Effector memory CD8-positive, alpha-beta T cell (primary cell): ENCODE results near the gene CALML6.
A peak's percentile ranks its signal among the peaks of the same experiment; 100 is the strongest.

Experiments used
- ATAC-seq: fragments of 150-1000 bp; cut with Tn5 transposase; replicated peaks from 2 replicates; pipeline ENCODE4 v1.10.0; 2021; ENCODE audit warnings: mild to moderate bottlenecking, moderate library complexity
- DNase-seq, 3 experiments: peaks; one replicate each; pipeline ENCODE4 v3.0.0; 2021
- H3K27ac Mint-ChIP-seq, 2 donors: one replicate each; pipeline ENCODE4 v1.8.0; 2022; ENCODE audit warnings: mild to moderate bottlenecking in 2 of 2, mixed read lengths in 2 of 2, moderate library complexity in 2 of 2
- H3K27me3 Mint-ChIP-seq, 2 donors: one replicate each; pipeline ENCODE4 v1.8.0; 2022; ENCODE audit warnings: mixed read lengths in 2 of 2
- H3K36me3 Mint-ChIP-seq: one replicate; pipeline ENCODE4 v1.8.0; 2022; ENCODE audit warnings: mild to moderate bottlenecking, moderate library complexity, mixed read lengths; ENCODE audit not compliant: insufficient read depth
- H3K4me1 Mint-ChIP-seq, 2 donors: one replicate each; pipeline ENCODE4 v1.8.0; 2022; ENCODE audit warnings: low read depth in 2 of 2, mixed read lengths in 2 of 2
- H3K4me3 Mint-ChIP-seq, 2 donors: one replicate each; pipeline ENCODE4 v1.8.0; 2022; ENCODE audit warnings: mild to moderate bottlenecking in 2 of 2, mixed read lengths in 2 of 2, moderate library complexity in 2 of 2
- H3K9me3 Mint-ChIP-seq, 2 donors: one replicate each; pipeline ENCODE4 v1.8.0; 2022; ENCODE audit warnings: mixed read lengths in 2 of 2

Gene CALML6

GRCh38 chr1:1941868-1942752, 27.1 kb downstream of the CALML6 start:
- peaks cover 5 to 6% of the 10 kb centered on the region in 2 donors for H3K4me1 Mint-ChIP-seq
- H3K27ac Mint-ChIP-seq, result no peak overlapping the region
- ATAC-seq (no peak), DNase-seq (no peak)
- peaks cover 0 to 19% of the 10 kb centered on the region in 2 donors for H3K27me3 Mint-ChIP-seq
- no peak overlapping the region for H3K4me3 Mint-ChIP-seq
- no peaks in the 10 kb centered on the region for H3K9me3 Mint-ChIP-seq
- H3K36me3 Mint-ChIP-seq, result no peaks in the 10 kb centered on the region

- peaks cover 0 to 24% of the 10 kb centered on the region in 2 donors for H3K27me3 Mint-ChIP-seq
- ATAC-seq, result no peak
- no peaks in the 10 kb centered on the region for H3K9me3 Mint-ChIP-seq
- H3K27ac Mint-ChIP-seq, result no peak overlapping the region
- no peaks in the 10 kb centered on the region for H3K36me3 Mint-ChIP-seq
- no peak overlapping the region for H3K4me3 Mint-ChIP-seq
- no peak for DNase-seq
- peaks cover 5 to 6% of the 10 kb centered on the region in 2 donors for H3K4me1 Mint-ChIP-seq
These were observed 27.9 kb downstream of the CALML6 start for GRCh38 chr1:1942753-1943656.

GRCh38 chr1:1943834-1944570, 28.9 kb downstream of the CALML6 start:
- DNase-seq (peak; percentile 35 to 63 (median 41)), ATAC-seq (peak; percentile 95)
- peaks cover 5 to 6% of the 10 kb centered on the region in 2 donors for H3K4me1 Mint-ChIP-seq
- no peaks in the 10 kb centered on the region for H3K9me3 Mint-ChIP-seq
- H3K27me3 Mint-ChIP-seq, result peaks cover 0 to 27% of the 10 kb centered on the region in 2 donors
- H3K4me3 Mint-ChIP-seq, result peak overlapping the region in 1 of 2 donors; percentile 15
- H3K27ac Mint-ChIP-seq, result no peak overlapping the region
- H3K36me3 Mint-ChIP-seq, result no peaks in the 10 kb centered on the region

GRCh38 chr1:1945782-1946393, 30.8 kb downstream of the CALML6 start:
- Mint-ChIP-seq H3K4me3 (no peak overlapping the region), H3K27me3 (peaks cover 18 to 45% of the 10 kb centered on the region in 2 donors), H3K36me3 (no peaks in the 10 kb centered on the region), H3K4me1 (peaks cover 5 to 6% of the 10 kb centered on the region in 2 donors), H3K27ac (no peak overlapping the region), H3K9me3 (no peaks in the 10 kb centered on the region)
- DNase-seq (no peak), ATAC-seq (no peak)

- Mint-ChIP-seq H3K9me3 (no peaks in the 10 kb centered on the region), H3K4me3 (no peak overlapping the region), H3K4me1 (peaks cover 5 to 6% of the 10 kb centered on the region in 2 donors), H3K27ac (no peak overlapping the region), H3K36me3 (no peaks in the 10 kb centered on the region), H3K27me3 (peaks cover 22 to 52% of the 10 kb centered on the region in 2 donors)
- no peak for DNase-seq
- ATAC-seq, result no peak
These were observed 31.5 kb downstream of the CALML6 start for GRCh38 chr1:1946540-1946939.

GRCh38 chr1:1947493-1947892, 32.4 kb downstream of the CALML6 start:
- Mint-ChIP-seq H3K27me3 (peaks cover 26 to 60% of the 10 kb centered on the region in 2 donors), H3K27ac (no peak overlapping the region), H3K4me3 (no peak overlapping the region), H3K36me3 (no peaks in the 10 kb centered on the region), H3K4me1 (peaks cover 5 to 6% of the 10 kb centered on the region in 2 donors), H3K9me3 (no peaks in the 10 kb centered on the region)
- ATAC-seq (no peak), DNase-seq (no peak)

GRCh38 chr1:1948783-1949182, 33.7 kb downstream of the CALML6 start:
- H3K36me3 Mint-ChIP-seq, result no peaks in the 10 kb centered on the region
- no peak overlapping the region for H3K27ac Mint-ChIP-seq
- H3K27me3 Mint-ChIP-seq, result peaks cover 26 to 65% of the 10 kb centered on the region in 2 donors
- ATAC-seq (no peak), DNase-seq (no peak)
- H3K9me3 Mint-ChIP-seq, result no peaks in the 10 kb centered on the region
- no peak overlapping the region for H3K4me3 Mint-ChIP-seq
- H3K4me1 Mint-ChIP-seq, result peaks cover 4% of the 10 kb centered on the region in 2 donors

- no peak overlapping the region for H3K4me3 Mint-ChIP-seq
- no peak for ATAC-seq
- no peak overlapping the region for H3K27ac Mint-ChIP-seq
- H3K27me3 Mint-ChIP-seq, result peaks cover 26 to 60% of the 10 kb centered on the region in 2 donors
- peaks cover 0 to 1% of the 10 kb centered on the region in 2 donors for H3K9me3 Mint-ChIP-seq
- peaks cover 3% of the 10 kb centered on the region for H3K36me3 Mint-ChIP-seq
- H3K4me1 Mint-ChIP-seq, result peaks cover 0 to 2% of the 10 kb centered on the region in 2 donors
- DNase-seq, result no peak
These were observed 35.9 kb downstream of the CALML6 start for GRCh38 chr1:1950940-1951339.

GRCh38 chr1:1954015-1954414, 39.0 kb downstream of the CALML6 start:
- Mint-ChIP-seq H3K9me3 (peaks cover 0 to 1% of the 10 kb centered on the region in 2 donors), H3K4me3 (no peak overlapping the region), H3K36me3 (peaks cover 3% of the 10 kb centered on the region), H3K27me3 (peaks cover 31 to 67% of the 10 kb centered on the region in 2 donors), H3K27ac (peak overlapping the region in 1 of 2 donors; percentile 69), H3K4me1 (peaks cover 0 to 2% of the 10 kb centered on the region in 2 donors)
- DNase-seq (no peak), ATAC-seq (no peak)

GRCh38 chr1:1954831-1955441, 39.9 kb downstream of the CALML6 start:
- H3K27ac Mint-ChIP-seq, result peak overlapping the region; percentile 58 to 88
- peak in 1 of 3 experiments; percentile 16 for DNase-seq
- H3K36me3 Mint-ChIP-seq, result peaks cover 3% of the 10 kb centered on the region
- H3K4me1 Mint-ChIP-seq, result peaks cover 0 to 2% of the 10 kb centered on the region in 2 donors
- H3K4me3 Mint-ChIP-seq, result no peak overlapping the region
- peaks cover 0 to 1% of the 10 kb centered on the region in 2 donors for H3K9me3 Mint-ChIP-seq
- peaks cover 22 to 67% of the 10 kb centered on the region in 2 donors for H3K27me3 Mint-ChIP-seq
- peak; percentile 26 for ATAC-seq

- Mint-ChIP-seq H3K36me3 (peaks cover 3% of the 10 kb centered on the region), H3K4me1 (peaks cover 0 to 2% of the 10 kb centered on the region in 2 donors), H3K27ac (peak overlapping the region in 1 of 2 donors; percentile 65), H3K27me3 (peaks cover 18 to 67% of the 10 kb centered on the region in 2 donors), H3K4me3 (no peak overlapping the region), H3K9me3 (peaks cover 0 to 1% of the 10 kb centered on the region in 2 donors)
- DNase-seq (no peak), ATAC-seq (no peak)
These were observed 40.6 kb downstream of the CALML6 start for GRCh38 chr1:1955621-1956094.

GRCh38 chr1:1956101-1956500, 41.0 kb downstream of the CALML6 start:
- DNase-seq, result no peak
- H3K4me3 Mint-ChIP-seq, result no peak overlapping the region
- H3K9me3 Mint-ChIP-seq, result peaks cover 0 to 1% of the 10 kb centered on the region in 2 donors
- H3K4me1 Mint-ChIP-seq, result peaks cover 0 to 2% of the 10 kb centered on the region in 2 donors
- H3K27ac Mint-ChIP-seq, result peak overlapping the region in 1 of 2 donors; percentile 65
- peaks cover 21 to 67% of the 10 kb centered on the region in 2 donors for H3K27me3 Mint-ChIP-seq
- no peak for ATAC-seq
- peaks cover 3% of the 10 kb centered on the region for H3K36me3 Mint-ChIP-seq
